Naive thymus-derived CD4-positive, alpha-beta T cell (primary cell): ENCODE results near the gene WFIKKN1. TPM values are rescaled to one million over a fixed set of nuclear protein-coding genes. Genes with fewer than 3 reads are reported as not detected.

Source experiments
- ATAC-seq: fragments of 150-1000 bp; cut with Tn5 transposase; 2 replicates; pipeline ENCODE4 v1.10.0; 2021; ENCODE audit warnings: mild to moderate bottlenecking, moderate library complexity
- CTCF ChIA-PET: fragments of 350-600 bp; sonication (Branson Sonifier 250); formaldehyde crosslinking; loops from one replicate; lab custom pipeline; 2021; ENCODE audit warnings: antibody characterized with exemption; lab: Charles Lee
- POLR2A ChIA-PET: fragments of 350-600 bp; sonication (Branson Sonifier 250); formaldehyde crosslinking; loops from one replicate; lab custom pipeline; 2021; ENCODE audit warnings: antibody characterized with exemption, inconsistent platforms; lab: Charles Lee
- DNase-seq, 9 donors: peaks; one replicate each; pipeline versions ENCODE4 v3.0.0 to v3.0.0-alpha.2; 2020 to 2022; ENCODE audit warnings: mixed read lengths in 1 of 9
- H3K27ac ChIP-seq: one replicate; pipeline ENCODE4 v1.7.0; 2013; ENCODE audit warnings: mild to moderate bottlenecking, low read depth, low read length, moderate library complexity
- H3K27me3 ChIP-seq, 2 donors: one replicate each; pipeline ENCODE4 v1.7.0; 2013; ENCODE audit warnings: low read length in 2 of 2, mild to moderate bottlenecking in 2 of 2, moderate library complexity in 2 of 2; ENCODE audit not compliant: control insufficient read depth in 2 of 2, insufficient read depth in 2 of 2
- H3K36me3 ChIP-seq, 3 experiments: 1 replicate in 2 of 3; 2 replicates in 1 of 3; pipeline ENCODE4 v1.7.0; 2013; ENCODE audit warnings: low read length in 3 of 3, mild to moderate bottlenecking in 3 of 3, moderate library complexity in 1 of 3; ENCODE audit not compliant: insufficient read depth in 3 of 3, control insufficient read depth in 2 of 3
- H3K4me1 ChIP-seq, 2 donors: one replicate each; pipeline ENCODE4 v1.7.0; 2013; ENCODE audit warnings: low read length in 2 of 2, mild to moderate bottlenecking in 2 of 2, moderate library complexity in 1 of 2; ENCODE audit not compliant: control insufficient read depth in 2 of 2, insufficient read depth in 2 of 2
- H3K4me3 ChIP-seq: 2 replicates; pipeline ENCODE4 v1.7.0; 2013; ENCODE audit warnings: mild to moderate bottlenecking, low read length
- H3K9me3 ChIP-seq, 3 experiments: 1 replicate in 2 of 3; 2 replicates in 1 of 3; pipeline ENCODE4 v1.7.0; 2013; ENCODE audit warnings: low read length in 3 of 3; ENCODE audit not compliant: control insufficient read depth in 2 of 3
- H3K27ac Mint-ChIP-seq, 9 donors: one replicate each; pipeline ENCODE4 v1.8.0; 2020 to 2022; ENCODE audit warnings: mixed read lengths in 9 of 9, mild to moderate bottlenecking in 8 of 9, moderate library complexity in 5 of 9, inconsistent platforms in 2 of 9
- H3K27me3 Mint-ChIP-seq, 5 donors: one replicate each; pipeline ENCODE4 v1.8.0; 2021 to 2022; ENCODE audit warnings: mixed read lengths in 5 of 5, mild to moderate bottlenecking in 1 of 5
- H3K36me3 Mint-ChIP-seq, 5 donors: one replicate each; pipeline ENCODE4 v1.8.0; 2020 to 2022; ENCODE audit warnings: mixed read lengths in 5 of 5, mild to moderate bottlenecking in 3 of 5, inconsistent platforms in 1 of 5
- H3K4me1 Mint-ChIP-seq, 7 donors: one replicate each; pipeline ENCODE4 v1.8.0; 2020 to 2022; ENCODE audit warnings: mixed read lengths in 7 of 7, mild to moderate bottlenecking in 3 of 7, inconsistent platforms in 1 of 7
- H3K4me3 Mint-ChIP-seq, 10 donors: one replicate each; pipeline ENCODE4 v1.8.0; 2020 to 2022; ENCODE audit warnings: mild to moderate bottlenecking in 10 of 10, mixed read lengths in 10 of 10, moderate library complexity in 6 of 10, inconsistent platforms in 2 of 10
- H3K9me3 Mint-ChIP-seq, 11 donors: one replicate each; pipeline ENCODE4 v1.8.0; 2020 to 2022; ENCODE audit warnings: mixed read lengths in 11 of 11, mild to moderate bottlenecking in 4 of 11, inconsistent platforms in 1 of 11, moderate library complexity in 1 of 11
- intact Hi-C, 2 donors: fragments of 100-400 bp; cut with micrococcal nuclease; formaldehyde crosslinking; loops; one replicate each; pipeline ENCODE4 v1.15.1; 2023
- polyA plus RNA-seq, 2 donors: library from polyadenylated mRNA; unstranded; fragments of 300-500 nt; fragmentation: Illumina TruSeq; gene quantifications; one replicate each; pipeline ENCODE4 v1.2.3, GENCODE V29; 2021
- total RNA-seq, 6 experiments: library from RNA in 5 of 6; stranded (reverse) in 5 of 6; gene quantifications; 1 replicate in 5 of 6; 2 replicates in 1 of 6; pipeline ENCODE4 v1.2.3 and lab custom pipeline; 2021 to 2026

WFIKKN1 gene
- total and polyA plus RNA-seq, 7 experiments from 2014 or later: 0.34 to 0.81 (median 0.56) TPM; not detected in 2

DNA sequence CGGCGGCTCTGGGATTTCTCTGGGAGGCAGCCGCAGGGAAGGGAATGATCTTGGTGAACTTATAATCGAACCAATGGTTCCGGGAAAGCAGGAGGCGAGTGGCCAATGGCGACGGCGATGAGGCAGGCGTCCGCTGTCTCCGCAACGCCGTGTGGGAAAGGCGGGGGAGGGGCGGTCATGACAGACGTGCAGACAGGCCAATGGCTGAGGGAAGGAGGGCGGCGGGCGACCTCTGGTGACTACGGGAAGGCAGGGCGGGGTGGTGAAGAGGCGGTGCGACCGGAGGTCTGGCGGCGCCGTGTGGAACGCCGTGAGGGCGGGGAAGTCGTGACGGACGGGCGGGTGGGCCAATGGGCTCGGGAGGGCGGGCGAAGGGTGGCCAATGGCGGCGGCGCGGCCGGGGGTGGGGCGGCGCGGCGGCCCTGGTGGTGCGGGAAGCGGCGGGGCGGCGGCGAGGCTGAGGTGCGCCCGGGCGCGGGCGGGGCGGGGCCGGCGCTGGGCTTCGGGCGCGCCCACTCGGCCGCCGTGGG lies 41.1 kb upstream of the WFIKKN1 start, which contains the start of gene RAB40C:
TSS of gene RAB40C (plus strand) at position 409 of the 530 bp plus-strand sequence. CDS start 226 bp downstream, outside the sequence.
- H3K9me3 Mint-ChIP-seq: peaks cover 0 to 1% (median 0%) of the 10 kb centered on the region in 11 donors
- peak within 1 kb of the TSS; percentile 86 to 100 (median 98) for H3K4me3 Mint-ChIP-seq
- ChIA-PET POLR2A (interaction anchor here (0.5 to 1.2 kb wide), 3 partner anchors 16 to 95 kb away, joined by 3 read pairs; partner anchors contain the start of genes JMJD8 and METTL26), CTCF (no interaction called here)
- Histone ChIP-seq H3K9me3 (no peaks in the 10 kb centered on the region), H3K4me3 (peak within 1 kb of the TSS; percentile 93), H3K4me1 (peaks cover 15 to 17% of the 10 kb centered on the region in 2 donors), H3K27me3 (no peaks in the 10 kb centered on the region), H3K36me3 (peaks cover 0 to 12% (median 0%) of the 10 kb centered on the region in 3 experiments), H3K27ac (peak within 1 kb of the TSS; percentile 93)
- H3K27ac Mint-ChIP-seq: peak within 1 kb of the TSS; percentile 95 to 100 (median 99)
- no peaks in the 10 kb centered on the region for H3K27me3 Mint-ChIP-seq
- peak; percentile 91 for ATAC-seq
- peak; percentile 96 to 99 (median 99) for DNase-seq
- H3K4me1 Mint-ChIP-seq: peaks cover 25 to 50% (median 45%) of the 10 kb centered on the region in 7 donors
- peaks cover 0 to 4% (median 0%) of the 10 kb centered on the region in 5 donors for H3K36me3 Mint-ChIP-seq
- intact Hi-C loops: loop anchor here (1.0 to 10.0 kb wide), 11 partner anchors 10 to 1195 kb away; partner anchors contain the start of genes CAPN15 (in 2 of the 2), JMJD8 (in 2 of the 2), METTL26 (in 2 of the 2) and STUB1 (in 2 of the 2)

DNA sequence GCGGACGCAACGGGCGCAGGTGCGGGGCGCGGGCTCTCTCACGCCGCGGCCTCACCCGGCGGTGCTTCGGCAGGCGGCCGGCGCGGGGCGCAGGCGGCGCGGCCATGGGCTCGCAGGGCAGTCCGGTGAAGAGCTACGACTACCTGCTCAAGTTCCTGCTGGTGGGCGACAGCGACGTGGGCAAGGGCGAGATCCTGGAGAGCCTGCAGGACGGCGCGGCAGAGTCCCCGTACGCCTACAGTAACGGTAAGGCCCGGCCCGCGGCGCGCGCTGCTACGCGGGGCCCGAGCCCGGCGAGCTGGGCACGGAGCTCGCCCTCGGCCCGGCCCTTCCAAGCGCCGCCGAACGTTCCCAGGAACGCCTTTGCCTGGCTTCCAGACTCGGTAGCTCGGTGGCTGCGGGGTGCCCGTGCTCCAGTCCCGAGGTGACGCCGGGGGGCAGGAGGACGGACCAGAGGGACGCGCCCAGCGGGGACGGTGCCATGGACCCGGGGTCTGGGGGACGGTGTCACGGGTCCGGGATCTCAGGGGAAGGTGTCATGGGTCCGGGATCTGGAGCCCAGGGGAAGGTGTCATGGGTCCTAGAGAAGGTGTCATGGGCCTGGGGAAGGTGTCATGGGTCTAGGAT lies 40.5 kb upstream of the WFIKKN1 start:
- Mint-ChIP-seq H3K27ac (peak overlapping the region; percentile 66 to 98 (median 84)), H3K27me3 (no peaks in the 10 kb centered on the region), H3K4me1 (peaks cover 25 to 50% (median 45%) of the 10 kb centered on the region in 7 donors), H3K36me3 (peaks cover 0 to 4% (median 0%) of the 10 kb centered on the region in 5 donors), H3K9me3 (peaks cover 0 to 1% (median 0%) of the 10 kb centered on the region in 11 donors), H3K4me3 (peak overlapping the region; percentile 83 to 98 (median 88))
- ChIA-PET CTCF (no interaction called here), POLR2A (interaction anchor here (0.5 to 1.2 kb wide), 3 partner anchors 16 to 94 kb away, joined by 3 read pairs; partner anchors contain the start of genes JMJD8 and METTL26)
- intact Hi-C loops: loop anchor here in 1 of 2 donors (1.0 kb wide), 1 partner anchor 21 kb away; no protein-coding TSS in a partner anchor
- Histone ChIP-seq H3K36me3 (peaks cover 0 to 12% (median 0%) of the 10 kb centered on the region in 3 experiments), H3K9me3 (no peaks in the 10 kb centered on the region), H3K27ac (peak overlapping the region; percentile 75), H3K27me3 (no peaks in the 10 kb centered on the region), H3K4me1 (peaks cover 15 to 17% of the 10 kb centered on the region in 2 donors), H3K4me3 (peak overlapping the region; percentile 61)
- no peak for ATAC-seq
- DNase-seq: peak in 1 of 9 donors; percentile 43

DNA sequence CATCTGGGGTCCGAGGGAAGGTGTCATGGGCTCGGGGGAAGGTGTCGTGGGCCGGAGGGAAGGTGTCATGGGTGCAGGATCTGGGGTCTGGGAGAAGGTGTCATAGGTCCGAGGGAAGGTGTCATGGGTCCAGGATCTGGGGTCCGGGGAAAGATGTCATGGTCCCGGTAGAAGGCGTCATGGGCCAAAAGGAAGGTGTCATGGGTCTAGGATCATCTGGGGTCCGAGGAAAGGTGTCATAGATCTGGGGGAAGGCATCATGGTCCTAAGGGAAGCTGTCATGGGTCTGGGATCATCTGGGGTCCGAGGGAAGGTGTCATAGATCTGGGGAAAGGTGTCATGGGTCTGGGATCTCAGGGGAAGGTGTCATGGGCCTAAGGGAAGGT lies 40.0 kb upstream of the WFIKKN1 start:
- peaks cover 0 to 4% (median 0%) of the 10 kb centered on the region in 5 donors for H3K36me3 Mint-ChIP-seq
- peaks cover 25 to 50% (median 45%) of the 10 kb centered on the region in 7 donors for H3K4me1 Mint-ChIP-seq
- intact Hi-C loops: loop anchor here in 1 of 2 donors (1.0 kb wide), 1 partner anchor 20 kb away; no protein-coding TSS in a partner anchor
- ChIA-PET CTCF (no interaction called here), POLR2A (interaction anchor here (1.0 to 1.2 kb wide), 2 partner anchors 17 to 46 kb away, joined by 3 read pairs; partner anchors contain the start of gene METTL26)
- Histone ChIP-seq H3K4me1 (peaks cover 15 to 17% of the 10 kb centered on the region in 2 donors), H3K4me3 (peak overlapping the region; percentile 61), H3K9me3 (no peaks in the 10 kb centered on the region), H3K36me3 (peaks cover 0 to 12% (median 0%) of the 10 kb centered on the region in 3 experiments), H3K27ac (peak overlapping the region; percentile 75), H3K27me3 (no peaks in the 10 kb centered on the region)
- no peak for ATAC-seq
- H3K9me3 Mint-ChIP-seq: peaks cover 0 to 1% (median 0%) of the 10 kb centered on the region in 11 donors
- peak overlapping the region; percentile 83 to 98 (median 88) for H3K4me3 Mint-ChIP-seq
- DNase-seq: no peak
- H3K27me3 Mint-ChIP-seq: no peaks in the 10 kb centered on the region
- peak overlapping the region; percentile 66 to 95 (median 81) for H3K27ac Mint-ChIP-seq

DNA sequence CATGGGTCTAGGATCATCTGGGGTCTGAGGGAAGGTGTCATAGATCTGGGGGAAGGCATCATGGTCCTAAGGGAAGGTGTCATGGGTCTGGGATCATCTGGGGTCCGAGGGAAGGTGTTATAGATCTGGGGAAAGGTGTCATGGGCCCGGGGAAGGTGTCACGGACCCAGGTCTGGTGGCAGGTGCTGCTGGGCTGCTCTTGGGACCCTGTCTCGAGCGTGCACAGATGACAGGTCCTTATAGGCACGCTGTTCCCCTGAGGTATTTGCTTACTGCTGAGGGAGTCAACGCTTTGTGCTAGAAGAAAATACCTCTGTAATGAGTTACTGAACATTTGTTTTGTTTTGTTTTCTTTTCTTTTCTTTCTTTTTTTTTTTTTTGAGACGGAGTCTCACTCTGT lies 39.6 kb upstream of the WFIKKN1 start:
- Histone ChIP-seq H3K9me3 (no peaks in the 10 kb centered on the region), H3K4me1 (peaks cover 15 to 17% of the 10 kb centered on the region in 2 donors), H3K27me3 (no peaks in the 10 kb centered on the region), H3K36me3 (peaks cover 0 to 16% (median 0%) of the 10 kb centered on the region in 3 experiments), H3K27ac (no peak overlapping the region), H3K4me3 (no peak overlapping the region)
- peaks cover 0 to 4% (median 0%) of the 10 kb centered on the region in 5 donors for H3K36me3 Mint-ChIP-seq
- intact Hi-C loops: no loop called here
- ATAC-seq: no peak
- POLR2A ChIA-PET: no interaction called here
- H3K27me3 Mint-ChIP-seq: no peaks in the 10 kb centered on the region
- peaks cover 0 to 1% (median 0%) of the 10 kb centered on the region in 11 donors for H3K9me3 Mint-ChIP-seq
- no peak for DNase-seq
- H3K27ac Mint-ChIP-seq: peak overlapping the region; percentile 61 to 95 (median 80)
- H3K4me3 Mint-ChIP-seq: peak overlapping the region; percentile 83 to 98 (median 88)
- CTCF ChIA-PET: no interaction called here
- peaks cover 25 to 51% (median 45%) of the 10 kb centered on the region in 7 donors for H3K4me1 Mint-ChIP-seq

DNA sequence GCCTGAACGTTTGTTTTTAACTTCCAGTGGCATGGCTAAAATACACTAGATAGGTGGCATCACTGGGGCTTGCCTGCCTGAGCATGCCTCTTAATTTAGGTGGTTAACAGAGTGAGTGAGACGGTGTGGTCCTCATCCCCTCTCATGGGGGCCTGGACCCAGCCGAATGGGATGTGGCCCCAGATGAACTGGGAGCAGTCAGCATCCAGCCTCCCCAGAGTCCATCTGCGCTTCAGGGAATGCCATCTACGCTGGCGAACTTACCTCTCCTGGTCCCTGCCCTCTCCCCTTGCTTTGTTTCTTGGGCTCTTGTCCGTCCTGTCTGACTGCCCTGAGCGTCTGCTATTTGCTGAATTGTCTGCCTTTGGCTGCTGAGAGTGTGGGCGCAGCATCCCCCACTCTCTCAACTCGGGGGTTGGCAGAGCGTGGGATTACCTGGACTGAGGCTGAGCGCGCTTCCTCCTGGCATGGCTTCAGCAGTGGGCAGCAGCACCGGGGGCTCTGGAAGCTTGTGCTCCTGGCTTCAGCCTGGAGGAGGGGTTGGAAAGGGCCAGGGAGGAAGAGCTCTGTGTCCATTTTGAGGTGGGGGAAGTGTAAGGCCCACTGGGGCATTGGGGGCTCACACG lies 38.8 kb upstream of the WFIKKN1 start:
- no peaks in the 10 kb centered on the region for H3K27me3 ChIP-seq
- H3K27ac ChIP-seq: no peak overlapping the region
- Mint-ChIP-seq H3K9me3 (peaks cover 0 to 1% (median 0%) of the 10 kb centered on the region in 11 donors), H3K4me1 (peaks cover 25 to 52% (median 45%) of the 10 kb centered on the region in 7 donors), H3K27ac (peak overlapping the region in 3 of 9 donors; percentile 47 to 57 (median 48)), H3K36me3 (peaks cover 0 to 10% (median 0%) of the 10 kb centered on the region in 5 donors), H3K4me3 (peak overlapping the region; percentile 69 to 98 (median 87)), H3K27me3 (no peaks in the 10 kb centered on the region)
- peaks cover 15 to 17% of the 10 kb centered on the region in 2 donors for H3K4me1 ChIP-seq
- ChIA-PET POLR2A (interaction anchor here (0.8 kb wide), 1 partner anchor 60 kb away, joined by 3 read pairs; no protein-coding TSS in a partner anchor), CTCF (no interaction called here)
- DNase-seq (no peak), ATAC-seq (no peak)
- H3K9me3 ChIP-seq: no peaks in the 10 kb centered on the region
- intact Hi-C loops: no loop called here
- H3K36me3 ChIP-seq: peaks cover 0 to 22% (median 0%) of the 10 kb centered on the region in 3 experiments
- H3K4me3 ChIP-seq: no peak overlapping the region
